Natural killer cell (primary cell): ENCODE results near the gene TTC7B. TPM values are rescaled to one million over a fixed set of nuclear protein-coding genes. Genes with fewer than 3 reads are reported as not detected.

Experiments used
- ATAC-seq, 3 donors: fragments of 150-1000 bp in 2 of 3; fragments of 200-7000 bp in 1 of 3; cut with Tn5 transposase; 1 replicate in 1 of 3; 2 replicates in 2 of 3; pipeline ENCODE4 v1.10.0; 2021; ENCODE audit warnings: mild to moderate bottlenecking in 2 of 3, moderate library complexity in 2 of 3
- DNase-seq, 2 donors: peaks; one replicate each; pipeline versions ENCODE4 v3.0.0 to v3.0.0-alpha.2; 2013 to 2021; ENCODE audit warnings: mixed read lengths in 1 of 2
- H3K27ac ChIP-seq: one replicate; pipeline ENCODE4 v1.5.1; 2013; ENCODE audit warnings: mild to moderate bottlenecking, low read length
- H3K27me3 ChIP-seq: one replicate; pipeline ENCODE4 v1.6.1; 2013; ENCODE audit warnings: low read length; ENCODE audit not compliant: control insufficient read depth, insufficient read depth
- H3K36me3 ChIP-seq: one replicate; pipeline ENCODE4 v1.6.1; 2013; ENCODE audit warnings: low read length; ENCODE audit not compliant: control insufficient read depth, insufficient read depth
- H3K4me1 ChIP-seq: one replicate; pipeline ENCODE4 v1.6.1; 2013; ENCODE audit warnings: low read length; ENCODE audit not compliant: control insufficient read depth, insufficient read depth
- H3K4me3 ChIP-seq: one replicate; pipeline ENCODE4 v1.5.1; 2013; ENCODE audit warnings: low read length
- H3K9me3 ChIP-seq: one replicate; pipeline ENCODE4 v1.6.1; 2013; ENCODE audit warnings: low read length; ENCODE audit not compliant: control insufficient read depth, insufficient read depth
- H3K27ac Mint-ChIP-seq, 2 donors: one replicate each; pipeline ENCODE4 v1.8.0; 2022; ENCODE audit warnings: mild to moderate bottlenecking in 2 of 2, mixed read lengths in 2 of 2, moderate library complexity in 1 of 2
- H3K27me3 Mint-ChIP-seq, 2 donors: one replicate each; pipeline ENCODE4 v1.8.0; 2022; ENCODE audit warnings: low read depth in 2 of 2, mixed read lengths in 2 of 2
- H3K36me3 Mint-ChIP-seq: one replicate; pipeline ENCODE4 v1.8.0; 2022; ENCODE audit warnings: mixed read lengths
- H3K4me1 Mint-ChIP-seq, 2 donors: one replicate each; pipeline ENCODE4 v1.8.0; 2022; ENCODE audit warnings: mixed read lengths in 2 of 2
- H3K4me3 Mint-ChIP-seq: one replicate; pipeline ENCODE4 v1.8.0; 2022; ENCODE audit warnings: mild to moderate bottlenecking, moderate library complexity, mixed read lengths
- H3K9me3 Mint-ChIP-seq, 2 donors: one replicate each; pipeline ENCODE4 v1.8.0; 2022; ENCODE audit warnings: mixed read lengths in 2 of 2
- CTCF ChIP-seq: fragments of 200-600 bp; IDR thresholded peaks from one replicate; pipeline ENCODE4 v1.8.0; 2022; ENCODE audit warnings: antibody characterized with exemption
- WGBS: methylation state at CpG from one replicate; pipeline ENCODE4 v1.1.7; 2013; ENCODE audit warnings: missing lambda C conversion rate; ENCODE audit not compliant: insufficient coverage; 5-methylcytosine and 5-hydroxymethylcytosine counted together
- intact Hi-C: fragments of 100-400 bp; cut with micrococcal nuclease; formaldehyde crosslinking; loops from one replicate; pipeline ENCODE4 v1.14.2; 2022
- total RNA-seq, 4 donors: library from RNA; stranded (reverse); fragments of 120-200 nt in 1 of 4; gene quantifications; one replicate each; pipeline versions ENCODE4 v1.2.3 to v1.2.4, GENCODE V29; 2013 to 2022

TTC7B gene
- total RNA-seq, 3 donors from 2014 or later (not counting 1 experiment from before 2014, with no cell fraction given), result 1.7 to 17.2 (median 5.9) TPM

- peaks cover 4 to 5% of the 10 kb centered on the region in 2 donors for H3K4me1 Mint-ChIP-seq
- H3K9me3 Mint-ChIP-seq, result no peaks in the 10 kb centered on the region
- Histone ChIP-seq H3K27me3 (no peaks in the 10 kb centered on the region), H3K27ac (no peak overlapping the region), H3K9me3 (no peaks in the 10 kb centered on the region), H3K4me3 (no peak overlapping the region), H3K4me1 (peaks cover 8% of the 10 kb centered on the region), H3K36me3 (no peaks in the 10 kb centered on the region)
- peaks cover 20 to 21% of the 10 kb centered on the region in 2 donors for H3K27me3 Mint-ChIP-seq
- intact Hi-C loops, result no loop called here
- no peak for ATAC-seq
- no peak overlapping the region for H3K4me3 Mint-ChIP-seq
- TF ChIP-seq CTCF, result no peak
- no peak overlapping the region for H3K27ac Mint-ChIP-seq
- no peak for DNase-seq
- H3K36me3 Mint-ChIP-seq, result no peaks in the 10 kb centered on the region
These were observed 313.5 kb downstream of the TTC7B start for GRCh38 chr14:90502760-90503159.

- no peak for ATAC-seq
- no peak overlapping the region for H3K27ac ChIP-seq
- no peaks in the 10 kb centered on the region for H3K27me3 ChIP-seq
- no peak overlapping the region for H3K4me3 ChIP-seq
- no peak for DNase-seq
- no peak for TF ChIP-seq CTCF
- H3K4me3 Mint-ChIP-seq, result no peak overlapping the region
- 15% methylated on average over 18 of the region's 19 CpGs for WGBS
- H3K36me3 ChIP-seq, result no peaks in the 10 kb centered on the region
- H3K27me3 Mint-ChIP-seq, result peaks cover 13 to 21% of the 10 kb centered on the region in 2 donors
- no peaks in the 10 kb centered on the region for H3K9me3 Mint-ChIP-seq
- no peaks in the 10 kb centered on the region for H3K9me3 ChIP-seq
- H3K27ac Mint-ChIP-seq, result no peak overlapping the region
- H3K4me1 ChIP-seq, result peaks cover 8% of the 10 kb centered on the region
- H3K4me1 Mint-ChIP-seq, result peaks cover 4 to 5% of the 10 kb centered on the region in 2 donors
- intact Hi-C loops, result no loop called here
- H3K36me3 Mint-ChIP-seq, result no peaks in the 10 kb centered on the region
These were observed 315.4 kb downstream of the TTC7B start for GRCh38 chr14:90500665-90501370.

DNA sequence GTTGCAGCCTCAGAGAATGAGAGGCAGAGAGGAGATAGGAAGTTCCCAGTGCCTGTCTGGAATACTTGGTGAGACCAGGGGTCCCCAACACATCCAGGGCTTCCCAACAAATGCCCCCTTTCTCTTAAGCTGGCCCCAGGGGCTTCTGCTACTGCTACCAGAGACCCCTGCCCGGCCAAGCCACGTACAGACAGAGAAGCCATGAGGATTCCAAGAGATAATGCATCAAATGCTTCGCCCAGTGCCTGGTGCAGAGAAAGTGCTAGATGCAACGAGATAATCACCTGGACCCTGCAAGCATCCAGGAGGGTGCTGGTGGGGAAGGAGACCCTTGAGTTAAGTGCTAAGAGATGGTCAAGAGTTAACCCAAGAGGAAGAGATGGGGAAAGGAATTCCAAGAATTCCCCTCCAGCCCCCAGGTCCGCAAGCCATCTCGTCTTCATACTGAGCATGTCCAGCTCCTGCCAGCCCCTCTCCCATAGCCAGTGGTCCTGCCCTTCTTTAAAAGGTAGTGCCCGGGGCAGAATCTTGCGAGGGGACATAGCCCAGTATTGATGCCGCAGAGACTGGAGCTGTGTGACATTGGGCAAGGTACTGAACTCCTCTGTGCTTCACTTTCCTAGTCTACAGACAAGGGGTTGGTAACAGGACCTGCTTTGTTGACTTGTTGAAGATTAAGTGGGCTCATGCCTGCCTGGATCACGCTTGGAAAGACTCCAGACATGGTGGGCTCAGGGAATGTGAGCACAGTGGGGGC, 316.1 kb downstream of the TTC7B start:
- no peak overlapping the region for H3K27ac Mint-ChIP-seq
- TF ChIP-seq CTCF, result no peak
- peaks cover 13 to 21% of the 10 kb centered on the region in 2 donors for H3K27me3 Mint-ChIP-seq
- no peaks in the 10 kb centered on the region for H3K9me3 Mint-ChIP-seq
- no peaks in the 10 kb centered on the region for H3K36me3 ChIP-seq
- intact Hi-C loops, result no loop called here
- peaks cover 3% of the 10 kb centered on the region for H3K9me3 ChIP-seq
- H3K4me3 Mint-ChIP-seq, result no peak overlapping the region
- peaks cover 4 to 5% of the 10 kb centered on the region in 2 donors for H3K4me1 Mint-ChIP-seq
- peaks cover 8% of the 10 kb centered on the region for H3K4me1 ChIP-seq
- no peak overlapping the region for H3K27ac ChIP-seq
- WGBS, result 86% methylated on average over 10 of the region's 10 CpGs
- DNase-seq (no peak), ATAC-seq (no peak)
- no peak overlapping the region for H3K4me3 ChIP-seq
- H3K27me3 ChIP-seq, result no peaks in the 10 kb centered on the region
- H3K36me3 Mint-ChIP-seq, result no peaks in the 10 kb centered on the region
